Measurements from ENCODE around the gene BAX. TPM values are rescaled to one million over a fixed set of nuclear protein-coding genes. Genes with fewer than 3 reads are reported as not detected.

BAX gene
- total RNA-seq, 1 donor from 2014 or later, result 171 TPM

GRCh38 chr19:49009828-49010227, 55.2 kb downstream of the BAX start:
- no peak for DNase-seq (ENCODE audit: low read depth, low spot score)
- no peaks in the 10 kb centered on the region for H3K4me1 Mint-ChIP-seq
- TF ChIP-seq, protein P1, sequence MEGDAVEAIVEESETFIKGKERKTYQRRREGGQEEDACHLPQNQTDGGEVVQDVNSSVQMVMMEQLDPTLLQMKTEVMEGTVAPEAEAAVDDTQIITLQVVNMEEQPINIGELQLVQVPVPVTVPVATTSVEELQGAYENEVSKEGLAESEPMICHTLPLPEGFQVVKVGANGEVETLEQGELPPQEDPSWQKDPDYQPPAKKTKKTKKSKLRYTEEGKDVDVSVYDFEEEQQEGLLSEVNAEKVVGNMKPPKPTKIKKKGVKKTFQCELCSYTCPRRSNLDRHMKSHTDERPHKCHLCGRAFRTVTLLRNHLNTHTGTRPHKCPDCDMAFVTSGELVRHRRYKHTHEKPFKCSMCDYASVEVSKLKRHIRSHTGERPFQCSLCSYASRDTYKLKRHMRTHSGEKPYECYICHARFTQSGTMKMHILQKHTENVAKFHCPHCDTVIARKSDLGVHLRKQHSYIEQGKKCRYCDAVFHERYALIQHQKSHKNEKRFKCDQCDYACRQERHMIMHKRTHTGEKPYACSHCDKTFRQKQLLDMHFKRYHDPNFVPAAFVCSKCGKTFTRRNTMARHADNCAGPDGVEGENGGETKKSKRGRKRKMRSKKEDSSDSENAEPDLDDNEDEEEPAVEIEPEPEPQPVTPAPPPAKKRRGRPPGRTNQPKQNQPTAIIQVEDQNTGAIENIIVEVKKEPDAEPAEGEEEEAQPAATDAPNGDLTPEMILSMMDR (conservative IDR thresholded peaks at IDR 0.05), result no peak
- H3K36me3 Mint-ChIP-seq (ENCODE audit: low read depth), result peaks cover 5% of the 10 kb centered on the region
- no peaks in the 10 kb centered on the region for H3K27me3 Mint-ChIP-seq (ENCODE audit: low read depth)
- H3K9me3 Mint-ChIP-seq, result no peaks in the 10 kb centered on the region
- no peak overlapping the region for H3K4me3 Mint-ChIP-seq
- H3K27ac Mint-ChIP-seq (ENCODE audit: unreplicated experiment), result no peak overlapping the region

DNA sequence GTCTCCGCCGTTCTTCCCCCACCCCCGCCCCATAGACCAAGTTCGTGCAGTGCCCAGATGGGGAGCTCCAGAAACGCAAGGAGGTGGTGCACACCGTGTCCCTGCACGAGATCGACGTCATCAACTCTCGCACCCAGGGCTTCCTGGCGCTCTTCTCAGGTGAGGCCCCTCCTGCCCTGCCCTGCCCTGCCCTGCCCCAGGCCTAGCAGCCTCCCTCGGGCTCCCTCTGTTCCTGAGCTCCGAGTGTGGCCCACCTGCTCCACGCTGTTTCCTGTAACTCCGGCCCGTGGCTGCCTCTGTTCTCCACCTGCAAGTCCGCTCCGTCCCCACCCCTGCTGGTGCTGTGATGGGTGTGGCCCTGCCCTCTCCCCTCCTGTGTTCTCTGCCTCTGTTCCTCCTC, 55.8 kb downstream of the BAX start:
- Mint-ChIP-seq H3K9me3 (no peaks in the 10 kb centered on the region), H3K4me1 (no peaks in the 10 kb centered on the region), H3K36me3 (ENCODE audit: low read depth) (peaks cover 5% of the 10 kb centered on the region), H3K27me3 (ENCODE audit: low read depth) (no peaks in the 10 kb centered on the region), H3K4me3 (no peak overlapping the region), H3K27ac (ENCODE audit: unreplicated experiment) (no peak overlapping the region)
- TF ChIP-seq, protein P1 (conservative IDR thresholded peaks at IDR 0.05), result no peak
- DNase-seq (ENCODE audit: low read depth, low spot score), result no peak

- Mint-ChIP-seq H3K4me3 (no peak overlapping the region), H3K27me3 (ENCODE audit: low read depth) (peaks cover 3% of the 10 kb centered on the region), H3K27ac (ENCODE audit: unreplicated experiment) (no peak overlapping the region), H3K36me3 (ENCODE audit: low read depth) (peaks cover 10% of the 10 kb centered on the region), H3K9me3 (no peaks in the 10 kb centered on the region), H3K4me1 (no peaks in the 10 kb centered on the region)
- DNase-seq (ENCODE audit: low read depth, low spot score), result no peak
- TF ChIP-seq, protein P1 (conservative IDR thresholded peaks at IDR 0.05), result no peak
These were observed 56.5 kb downstream of the BAX start for GRCh38 chr19:49011194-49011593.

Small RNA genes lying within 50 kb of the gene (microRNA-seq; reads per million reads assigned to microRNA genes)
- not detected for gene MIR6798

Other genes with a start within 250 kb of the BAX start
- 2.4 and 2.6 TPM in 2 replicates for gene MAMSTR, start 235.2 kb upstream of the BAX start, total RNA-seq
- 0.59 and 1.0 TPM in 2 replicates for gene RASIP1, start 214.3 kb upstream of the BAX start, total RNA-seq
- gene IZUMO1, start 208.0 kb upstream of the BAX start, total RNA-seq, result 0.23 TPM in 1 of 2 replicates, not detected in the other
- 0.51 and 0.59 TPM in 2 replicates for gene FUT1, start 202.2 kb upstream of the BAX start, total RNA-seq
- gene FGF21, start 199.4 kb upstream of the BAX start, total RNA-seq, result not detected in 2 replicates
- 40.3 and 40.4 TPM in 2 replicates for gene BCAT2, start 143.8 kb upstream of the BAX start, total RNA-seq
- gene HSD17B14, start 118.4 kb upstream of the BAX start, total RNA-seq, result 4.2 and 6.6 TPM in 2 replicates
- gene PLEKHA4, start 86.3 kb upstream of the BAX start, total RNA-seq, result 38.1 and 41.8 TPM in 2 replicates
- 27.5 and 27.8 TPM in 2 replicates for gene PPP1R15A, start 82.5 kb upstream of the BAX start, total RNA-seq
- gene TULP2, start 56.1 kb upstream of the BAX start, total RNA-seq, result not detected in 2 replicates
- gene NUCB1, start 54.6 kb upstream of the BAX start, total RNA-seq, result 102 and 108 TPM in 2 replicates
- gene DHDH, start 21.2 kb upstream of the BAX start, total RNA-seq, result 0.47 and 0.82 TPM in 2 replicates
- gene FTL, start 10.4 kb downstream of the BAX start, total RNA-seq, result 908 and 1,003 TPM in 2 replicates
- 53.2 and 56.2 TPM in 2 replicates for gene GYS1, start 38.4 kb downstream of the BAX start, total RNA-seq
- 118 and 125 TPM in 2 replicates for gene RUVBL2, start 39.0 kb downstream of the BAX start, total RNA-seq
- gene LHB, start 62.2 kb downstream of the BAX start, total RNA-seq, result not detected in 2 replicates
- gene CGB3, start 69.5 kb downstream of the BAX start, total RNA-seq, result not detected in 2 replicates
- gene CGB2, start 77.0 kb downstream of the BAX start, total RNA-seq, result not detected in 2 replicates
- gene CGB1, start 82.0 kb downstream of the BAX start, total RNA-seq, result not detected in 2 replicates
- not detected in 2 replicates for gene CGB5, start 89.0 kb downstream of the BAX start, total RNA-seq
- not detected in 2 replicates for gene CGB8, start 94.2 kb downstream of the BAX start, total RNA-seq
- not detected in 2 replicates for gene CGB7, start 102.9 kb downstream of the BAX start, total RNA-seq
- gene NTF4, start 109.9 kb downstream of the BAX start, total RNA-seq, result not detected in 2 replicates
- gene KCNA7, start 117.8 kb downstream of the BAX start, total RNA-seq, result not detected in 2 replicates
- 291 and 303 TPM in 2 replicates for gene SNRNP70, start 130.6 kb downstream of the BAX start, total RNA-seq
- 5.4 and 7.5 TPM in 2 replicates for gene LIN7B, start 159.5 kb downstream of the BAX start, total RNA-seq
- gene C19orf73, start 164.3 kb downstream of the BAX start, total RNA-seq, result 1.0 and 1.3 TPM in 2 replicates
- 21.7 and 22.7 TPM in 2 replicates for gene PPFIA3, start 164.7 kb downstream of the BAX start, total RNA-seq
- 0.84 and 1.6 TPM in 2 replicates for gene HRC, start 200.5 kb downstream of the BAX start, total RNA-seq
- 8.1 and 9.6 TPM in 2 replicates for gene TRPM4, start 202.9 kb downstream of the BAX start, total RNA-seq